WTC11 (cell line): ENCODE data around the gene MRPS23. TPM values are rescaled to one million over a fixed set of nuclear protein-coding genes. Genes with fewer than 3 reads are reported as not detected.

Experiments used
- ATAC-seq: fragments of 200-7000 bp; cut with Tn5 transposase; 2 replicates; pipeline ENCODE4 v1.10.0; 2021; ENCODE audit warnings: mild to moderate bottlenecking, moderate library complexity
- CTCF ChIA-PET: fragments of 300-600 bp; sonication (Branson Sonifier 250); formaldehyde crosslinking; loops from one replicate; lab custom pipeline; 2021; ENCODE audit warnings: antibody characterized with exemption; lab: Charles Lee
- POLR2A ChIA-PET: fragments of 350-600 bp; sonication (Branson Sonifier 250); formaldehyde crosslinking; loops from one replicate; lab custom pipeline; 2021; ENCODE audit warnings: antibody characterized with exemption; lab: Charles Lee
- DNase-seq: peaks from one replicate; pipeline ENCODE4 v3.0.0; 2021; ENCODE audit warnings: low spot score
- H3K27ac Mint-ChIP-seq: 2 replicates; pipeline ENCODE4 v1.8.0; 2021; ENCODE audit warnings: mixed read lengths
- H3K27me3 Mint-ChIP-seq: 2 replicates; pipeline ENCODE4 v1.8.0; 2021; ENCODE audit warnings: low read depth, mild to moderate bottlenecking, moderate library complexity, mixed read lengths
- H3K36me3 Mint-ChIP-seq: 2 replicates; pipeline ENCODE4 v1.8.0; 2021; ENCODE audit warnings: mixed read lengths
- H3K4me1 Mint-ChIP-seq: 2 replicates; pipeline ENCODE4 v1.8.0; 2022; ENCODE audit warnings: mixed read lengths
- H3K4me3 Mint-ChIP-seq: 2 replicates; pipeline ENCODE4 v1.8.0; 2021; ENCODE audit warnings: mild to moderate bottlenecking, moderate library complexity, mixed read lengths
- H3K9me3 Mint-ChIP-seq: 2 replicates; pipeline ENCODE4 v1.8.0; 2021; ENCODE audit warnings: mixed read lengths
- ARID4B ChIP-seq: sonication (generic); formaldehyde crosslinking; IDR thresholded peaks from 2 replicates; pipeline ENCODE4 v1.8.0; 2023; ENCODE audit warnings: missing genetic modification reagents, mild to moderate bottlenecking, borderline replicate concordance
- ATF1 ChIP-seq: sonication (generic); formaldehyde crosslinking; IDR thresholded peaks from 2 replicates; pipeline ENCODE4 v1.8.1; 2023; ENCODE audit warnings: mild to moderate bottlenecking, moderate library complexity, missing genetic modification reagents
- CREM ChIP-seq: sonication (generic); formaldehyde crosslinking; IDR thresholded peaks from 2 replicates; pipeline ENCODE4 v1.8.1; 2022; ENCODE audit warnings: mild to moderate bottlenecking, missing genetic modification reagents, moderate library complexity
- EMX1 ChIP-seq: fragments of 250-450 bp; sonication (Bioruptor Pico); IDR thresholded peaks from 2 replicates; pipeline ENCODE4 v1.8.0; 2021; ENCODE audit warnings: mild to moderate bottlenecking
- ERG ChIP-seq: fragments of 250-450 bp; sonication (Bioruptor Pico); IDR thresholded peaks from 2 replicates; pipeline ENCODE4 v1.8.0; 2021; ENCODE audit warnings: mild to moderate bottlenecking
- ETV6 ChIP-seq: sonication (generic); formaldehyde crosslinking; IDR thresholded peaks from 2 replicates; pipeline ENCODE4 v1.8.1; 2022; ENCODE audit warnings: mild to moderate bottlenecking, missing genetic modification reagents
- FOXK1 ChIP-seq: sonication (generic); formaldehyde crosslinking; IDR thresholded peaks from 2 replicates; pipeline ENCODE4 v1.8.0; 2022; ENCODE audit warnings: mild to moderate bottlenecking, moderate library complexity, missing genetic modification reagents
- FOXP1 ChIP-seq: sonication (generic); formaldehyde crosslinking; IDR thresholded peaks from 2 replicates; pipeline ENCODE4 v1.8.0; 2022; ENCODE audit warnings: missing genetic modification reagents, mild to moderate bottlenecking, moderate library complexity, borderline replicate concordance
- HMGA2 ChIP-seq: fragments of 250-450 bp; sonication (Bioruptor Pico); IDR thresholded peaks from 2 replicates; pipeline ENCODE4 v1.4.0; 2021; ENCODE audit warnings: mild to moderate bottlenecking, moderate library complexity
- IRF2 ChIP-seq: sonication (generic); formaldehyde crosslinking; IDR thresholded peaks from 2 replicates; pipeline ENCODE4 v1.8.0; 2022; ENCODE audit warnings: low read depth, missing genetic modification reagents, borderline replicate concordance
- JUN ChIP-seq: sonication (generic); formaldehyde crosslinking; IDR thresholded peaks from 2 replicates; pipeline ENCODE4 v1.8.0; 2023; ENCODE audit warnings: mild to moderate bottlenecking, missing genetic modification reagents
- KAT7 ChIP-seq: sonication (generic); formaldehyde crosslinking; IDR thresholded peaks from 2 replicates; pipeline ENCODE4 v1.8.1; 2023; ENCODE audit warnings: missing genetic modification reagents, mild to moderate bottlenecking, borderline replicate concordance
- MLX ChIP-seq: sonication (generic); formaldehyde crosslinking; IDR thresholded peaks from 2 replicates; pipeline ENCODE4 v1.8.1; 2023; ENCODE audit warnings: mild to moderate bottlenecking, missing genetic modification reagents, moderate library complexity
- NR3C1 ChIP-seq: sonication (generic); formaldehyde crosslinking; conservative IDR thresholded peaks from 2 replicates; pipeline ENCODE4 v1.8.1; 2023; ENCODE audit warnings: low read depth, mild to moderate bottlenecking, missing genetic modification reagents
- SOX15 ChIP-seq: fragments of 250-450 bp; sonication (Bioruptor Pico); IDR thresholded peaks from 2 replicates; pipeline ENCODE4 v1.9.0; 2021; ENCODE audit warnings: mild to moderate bottlenecking
- ZBTB21 ChIP-seq: sonication (generic); formaldehyde crosslinking; IDR thresholded peaks from 2 replicates; pipeline ENCODE4 v1.8.1; 2023; ENCODE audit warnings: mild to moderate bottlenecking, missing genetic modification reagents, borderline replicate concordance
- ZNF232 ChIP-seq: sonication (generic); formaldehyde crosslinking; IDR thresholded peaks from 2 replicates; pipeline ENCODE4 v1.8.0; 2022; ENCODE audit warnings: mild to moderate bottlenecking, missing genetic modification reagents
- ZNF281 ChIP-seq: sonication (generic); formaldehyde crosslinking; IDR thresholded peaks from 2 replicates; pipeline ENCODE4 v1.8.0; 2023; ENCODE audit warnings: mild to moderate bottlenecking, missing genetic modification reagents
- ZNF416 ChIP-seq: fragments of 250-450 bp; sonication (Bioruptor Pico); IDR thresholded peaks from 2 replicates; pipeline ENCODE4 v1.9.0; 2021; ENCODE audit warnings: mild to moderate bottlenecking, inconsistent platforms
- ZNF532 ChIP-seq: fragments of 250-450 bp; sonication (Bioruptor Pico); IDR thresholded peaks from 2 replicates; pipeline ENCODE4 v1.9.0; 2021; ENCODE audit warnings: mild to moderate bottlenecking, borderline replicate concordance
- total RNA-seq: library from RNA; stranded (reverse); gene quantifications from 3 replicates; pipeline ENCODE4 v1.2.3, GENCODE V29; 2021

MRPS23 gene
- total RNA-seq, 1 experiment from 2014 or later = 65.3 TPM

- peaks cover 11% of the 10 kb centered on the region for H3K4me1 Mint-ChIP-seq
- DNase-seq (no peak), ATAC-seq (no peak)
- CTCF ChIA-PET = interaction anchor here (2.4 to 5.8 kb wide), 2 partner anchors 16 to 35 kb away, joined by 11 to 37 read pairs; no protein-coding TSS in a partner anchor
- POLR2A ChIA-PET = no interaction called here
- TF ChIP-seq EMX1 (CRISPR knock-in tag) = no peak
- TF ChIP-seq ARID4B (CRISPR knock-in tag) = no peak
- no peak for TF ChIP-seq ZNF281
- TF ChIP-seq FOXP1 = no peak
- no peak for TF ChIP-seq ATF1 (CRISPR knock-in tag)
- TF ChIP-seq ZNF232 (CRISPR knock-in tag) = no peak
- TF ChIP-seq JUN (CRISPR knock-in tag) = no peak
- TF ChIP-seq ZBTB21 = no peak
- no peak for TF ChIP-seq FOXK1 (CRISPR knock-in tag)
- TF ChIP-seq MLX (CRISPR knock-in tag) = no peak
- no peak for TF ChIP-seq SOX15
- TF ChIP-seq HMGA2 (CRISPR knock-in tag) = no peak
- TF ChIP-seq ZNF532 (CRISPR knock-in tag) = no peak
- TF ChIP-seq KAT7 (CRISPR knock-in tag) = no peak
- no peak for TF ChIP-seq ETV6
- no peak for TF ChIP-seq IRF2
- TF ChIP-seq CREM (CRISPR knock-in tag) = no peak
- no peak for TF ChIP-seq NR3C1 (CRISPR knock-in tag)
- TF ChIP-seq ERG = no peak
- no peak for TF ChIP-seq ZNF416 (CRISPR knock-in tag)
- H3K4me3 Mint-ChIP-seq = no peak overlapping the region
- H3K27ac Mint-ChIP-seq = no peak overlapping the region
- peaks cover 2% of the 10 kb centered on the region; the same call in 1 of the 2 replicates for H3K27me3 Mint-ChIP-seq
- no peaks in the 10 kb centered on the region for H3K36me3 Mint-ChIP-seq
- H3K9me3 Mint-ChIP-seq = no peaks in the 10 kb centered on the region
These were observed 31.8 kb downstream of the MRPS23 start for GRCh38 chr17:57818066-57818465.
